HS-5 (cell line): ENCODE measurements around the gene LRRFIP1.
"Not testable (repeated sequence)": the region's sequence is repeated elsewhere in the genome, so short reads cannot be mapped to it uniquely, and the experiment has no call there.

Experiments used
- DNase-seq: peaks from one replicate; pipeline ENCODE4 v3.0.0-alpha.2; 2012; ENCODE audit warnings: low read depth

LRRFIP1 gene

DNA sequence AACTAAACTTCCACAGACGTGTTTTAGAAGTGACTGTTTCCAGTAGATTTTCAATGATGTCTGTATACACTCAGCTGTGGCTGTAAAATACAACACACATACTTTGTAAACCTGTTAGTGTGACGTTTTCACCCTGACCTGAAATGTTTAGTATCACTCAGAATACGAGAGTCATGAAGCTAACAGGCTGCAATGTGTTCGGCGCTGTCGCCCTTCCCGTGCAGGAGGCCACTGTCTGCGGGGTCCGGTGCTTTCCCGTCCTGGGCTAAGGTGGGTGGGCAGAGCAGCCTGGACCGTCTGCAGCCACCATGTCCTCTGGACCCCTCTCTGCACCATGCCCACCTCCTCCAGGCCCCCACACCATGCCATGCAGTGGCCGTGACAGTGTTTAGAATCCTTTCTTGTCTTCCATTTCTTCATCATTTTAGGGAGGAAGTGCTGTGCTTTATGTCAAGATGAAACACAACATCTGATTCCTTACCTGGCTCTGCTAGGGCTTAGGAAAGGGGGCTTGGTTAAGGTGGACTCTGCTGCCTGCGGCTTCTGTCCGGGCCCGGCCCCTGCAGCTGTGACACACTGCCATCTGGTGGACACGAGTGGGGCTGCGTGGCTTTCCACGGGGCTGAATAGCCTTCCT is 117.3 kb downstream of the LRRFIP1 start:
- no peak for DNase-seq

DNA sequence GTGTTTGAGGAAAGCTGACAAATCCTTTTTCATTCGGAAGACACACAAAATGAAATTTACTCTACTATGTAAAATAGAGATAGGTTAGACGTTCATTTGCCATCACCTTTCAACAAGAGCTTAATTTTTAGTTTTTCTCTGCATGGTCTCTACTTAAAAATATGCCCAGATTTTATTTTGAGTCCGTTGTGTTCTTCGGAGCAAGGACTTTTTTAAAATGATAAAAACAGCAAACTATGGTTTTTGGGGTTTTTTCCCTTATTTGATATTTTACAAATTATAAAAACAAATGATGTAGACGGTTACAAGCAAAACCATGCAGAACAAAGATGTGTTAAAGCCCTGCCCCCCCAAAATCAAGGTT is 117.8 kb downstream of the LRRFIP1 start:
- DNase-seq, result no peak

DNA sequence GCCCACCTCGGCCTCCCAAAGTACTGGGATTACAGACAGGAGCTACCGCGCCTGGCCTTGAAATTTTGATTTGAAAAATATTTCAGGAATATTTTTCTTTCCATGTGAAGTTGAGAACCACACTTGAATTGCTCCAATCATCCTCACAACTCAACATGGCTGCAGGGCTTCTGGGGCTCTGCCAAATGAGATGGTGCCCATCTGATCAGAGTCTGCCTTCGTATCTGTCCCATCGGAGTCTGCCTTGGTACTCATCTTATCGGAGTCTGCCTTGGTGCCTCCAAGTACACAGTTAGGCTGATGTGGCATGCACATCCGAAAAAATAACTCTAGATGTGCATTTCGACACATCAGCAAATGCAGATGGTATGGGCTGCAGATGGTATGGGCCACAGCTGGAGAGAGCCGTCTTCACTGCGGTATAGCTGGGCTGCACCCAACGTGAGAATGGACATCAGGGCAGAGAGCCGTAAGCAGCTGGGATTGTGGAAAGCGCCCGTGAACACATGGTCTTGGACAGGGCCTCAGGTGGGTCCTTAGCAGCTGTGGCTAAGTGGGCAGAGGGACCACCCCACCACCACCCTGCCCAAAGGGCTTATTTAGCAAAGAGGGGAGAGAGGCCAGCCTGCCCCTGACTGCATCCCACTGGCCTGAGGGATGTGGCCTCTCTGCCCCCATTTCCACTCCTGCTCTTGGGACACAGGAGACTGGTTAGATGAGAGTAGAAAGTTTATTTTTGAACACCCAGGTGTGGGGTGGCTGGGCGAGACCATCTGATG is 119.1 kb downstream of the LRRFIP1 start:
- no peak for DNase-seq

DNA sequence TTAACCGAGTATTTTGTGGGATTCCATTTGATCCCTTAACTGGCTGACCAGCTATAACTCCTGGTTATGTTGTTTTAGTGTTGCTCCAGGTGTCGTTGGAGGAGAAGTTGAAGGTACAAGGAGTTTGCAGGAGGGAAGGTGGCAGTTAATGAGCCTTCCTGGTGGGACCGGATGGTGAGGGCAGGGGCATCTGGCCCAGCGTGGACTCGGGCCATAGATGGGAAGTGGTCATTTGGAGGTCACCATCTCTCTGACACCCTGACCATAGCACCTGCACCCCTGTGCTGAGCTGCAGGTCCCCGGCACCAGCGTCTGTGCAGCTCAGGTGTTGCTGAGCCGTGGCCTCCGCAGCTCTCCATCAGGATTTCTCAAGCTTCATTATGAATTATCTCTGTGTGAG is 119.8 kb downstream of the LRRFIP1 start:
- DNase-seq, result no peak

DNA sequence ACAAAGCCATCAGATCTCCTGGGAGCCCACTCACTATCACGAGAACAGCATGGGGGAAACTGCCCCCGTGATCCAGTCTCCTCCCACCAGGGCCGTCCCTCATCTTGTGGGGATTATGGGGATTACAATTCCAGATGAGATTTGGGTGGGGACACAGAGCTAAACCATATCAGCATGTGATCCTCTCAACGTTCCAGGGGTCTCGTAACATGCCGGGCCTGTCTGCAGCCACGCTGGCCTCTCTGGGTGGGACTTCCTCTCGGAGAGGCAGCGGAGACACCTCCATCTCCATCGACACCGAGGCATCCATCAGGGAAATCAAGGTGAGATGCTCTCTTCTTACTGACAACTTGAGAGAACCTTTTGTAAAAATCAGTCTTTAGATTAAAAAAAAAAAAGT is 121.6 kb downstream of the LRRFIP1 start:
- DNase-seq, result no peak

DNA sequence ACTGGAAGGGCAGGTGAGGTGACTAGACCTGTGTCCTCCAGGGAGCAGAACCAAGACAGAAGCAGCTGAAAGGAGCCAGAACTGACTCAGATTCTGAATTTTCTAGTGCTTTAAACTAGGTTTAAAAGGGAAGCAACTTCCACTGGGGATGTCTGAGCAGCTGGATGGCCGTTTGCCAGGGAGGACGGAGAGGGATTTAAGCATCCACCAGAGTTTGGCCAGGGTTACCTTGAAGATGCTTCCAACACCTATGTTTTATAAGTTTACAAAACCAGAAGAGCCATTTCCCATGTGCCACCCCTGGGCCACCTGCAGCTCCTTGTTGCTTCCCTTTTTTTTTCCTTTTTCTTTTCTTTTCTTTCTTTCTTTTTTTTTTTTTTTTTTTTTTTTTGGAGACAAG is 122.6 kb downstream of the LRRFIP1 start:
- no peak for DNase-seq

DNA sequence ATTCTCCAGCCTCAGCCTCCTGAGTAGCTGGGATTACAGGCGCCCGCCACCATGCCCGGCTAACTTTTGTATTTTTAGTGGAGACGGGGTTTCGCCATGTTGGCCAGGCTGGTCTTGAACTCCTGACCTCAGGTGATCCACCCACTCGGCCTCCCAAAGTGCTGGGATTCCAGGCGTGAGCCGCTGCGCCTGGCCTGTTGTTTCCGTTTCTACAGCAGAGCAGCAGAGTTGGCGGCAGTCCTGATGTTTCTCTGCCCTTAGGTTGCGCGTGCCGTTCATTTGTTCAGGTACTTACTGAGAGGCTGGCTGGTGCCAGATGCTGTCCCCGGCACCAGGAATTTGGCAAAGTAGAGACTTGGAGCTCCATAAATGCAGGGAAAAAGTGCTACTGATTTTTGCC is 123.1 kb downstream of the LRRFIP1 start:
- not testable (repeated sequence) for DNase-seq

DNA sequence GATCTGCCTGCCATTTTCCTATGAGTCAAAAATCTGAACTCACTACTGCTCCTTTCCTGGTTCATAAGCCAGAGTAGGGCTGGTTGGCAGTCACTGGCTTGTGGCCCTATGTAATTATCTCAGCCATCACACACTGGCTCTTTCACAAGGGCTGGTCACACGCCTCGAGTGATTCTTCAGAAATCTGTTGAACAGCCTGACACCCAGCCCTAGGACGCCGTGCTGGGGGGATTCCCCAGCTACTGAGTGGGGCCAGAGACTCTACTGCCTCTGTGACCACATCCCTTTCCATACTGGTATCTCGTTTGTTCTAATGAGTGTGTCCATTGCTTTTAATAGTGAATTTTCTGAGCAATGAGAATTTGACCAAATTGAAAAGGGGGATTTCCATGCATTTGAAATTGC is 125.4 kb downstream of the LRRFIP1 start:
- no peak for DNase-seq

DNA sequence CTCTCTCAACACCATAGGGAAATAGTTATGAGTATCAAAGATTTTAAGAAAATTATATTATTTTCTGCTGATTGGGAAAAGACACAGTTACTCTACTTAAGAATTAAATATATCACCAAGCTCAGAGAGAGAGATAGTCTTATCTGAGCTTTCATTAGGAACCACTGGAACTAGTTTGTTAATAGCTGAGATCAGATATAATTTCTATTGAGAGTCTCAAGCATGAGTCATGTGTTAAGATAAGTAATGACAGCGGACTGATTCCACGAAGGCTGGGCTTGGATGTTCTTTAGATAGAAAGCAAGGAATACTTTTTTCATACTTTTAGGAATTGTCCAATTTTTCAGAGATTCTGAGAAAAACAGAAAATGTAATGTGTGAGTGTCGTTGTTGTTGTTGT is 126.8 kb downstream of the LRRFIP1 start:
- no peak for DNase-seq

DNA sequence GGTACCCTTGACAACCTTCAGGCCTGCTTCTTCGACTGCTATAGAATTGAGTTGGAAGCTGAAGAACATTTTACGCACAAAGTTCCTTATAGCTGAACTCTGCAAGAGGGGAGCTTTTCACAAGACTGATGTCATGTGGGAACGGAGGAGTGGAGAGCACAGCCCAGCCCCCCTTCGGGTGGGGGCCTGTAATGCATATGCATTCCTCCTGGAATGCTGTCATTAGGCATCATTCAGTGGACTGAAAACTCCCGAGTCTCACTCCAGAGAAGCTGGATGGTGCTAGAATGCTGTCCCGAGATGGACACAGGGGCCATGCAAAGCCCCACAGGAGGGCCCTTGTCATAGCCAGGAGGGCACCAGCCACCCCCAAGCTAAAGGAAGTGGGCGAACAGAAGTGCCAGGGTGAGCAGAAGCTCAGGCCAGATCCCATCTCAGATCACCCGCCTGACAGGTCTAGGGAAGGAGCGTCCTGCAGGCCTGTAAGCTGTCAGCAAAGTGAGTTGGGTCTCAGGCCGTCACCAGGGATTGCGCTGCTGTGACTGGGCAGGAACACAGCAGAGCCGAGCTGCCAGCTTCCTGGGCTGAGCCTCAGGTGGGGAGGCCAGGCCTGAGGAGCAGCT is 127.3 kb downstream of the LRRFIP1 start:
- DNase-seq, result no peak

DNA sequence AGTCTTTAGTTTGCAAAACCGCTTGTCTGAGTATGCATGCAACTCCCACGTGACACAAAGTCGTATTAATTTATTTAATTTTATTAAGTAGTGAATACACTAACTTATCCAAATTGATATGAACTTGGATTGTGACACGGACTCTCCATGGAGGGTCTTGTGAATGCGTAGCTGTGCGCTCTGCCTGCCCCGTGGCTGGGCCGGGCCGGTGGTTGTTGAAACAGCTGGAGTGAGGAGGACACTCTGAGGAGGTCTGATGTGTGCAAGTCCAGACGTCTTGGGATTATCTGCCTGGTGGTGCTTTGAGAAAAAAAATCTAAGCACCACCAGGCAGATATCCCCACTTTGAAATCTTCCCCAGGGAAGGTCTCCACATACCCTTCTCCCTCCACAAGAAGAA is 130.2 kb downstream of the LRRFIP1 start:
- DNase-seq, result no peak

DNA sequence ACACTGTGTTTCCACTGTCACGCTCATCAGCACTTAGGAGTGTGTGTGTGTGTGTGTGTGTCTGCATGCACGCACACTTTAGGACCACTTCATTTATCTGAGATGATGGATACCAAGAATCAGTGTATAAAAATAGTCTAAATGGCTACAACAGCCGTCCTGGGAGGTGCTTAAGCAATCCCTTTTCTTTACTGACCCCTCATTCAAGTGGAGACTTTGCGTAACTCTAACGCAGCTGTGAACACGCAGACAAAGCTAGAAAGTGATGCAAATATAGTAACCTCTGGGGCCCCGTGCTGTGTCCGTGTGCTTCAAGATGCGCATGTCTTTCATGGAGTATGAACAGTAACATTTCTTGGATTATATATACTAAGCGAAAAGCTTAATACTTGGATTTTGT is 130.8 kb downstream of the LRRFIP1 start:
- no peak for DNase-seq

DNA sequence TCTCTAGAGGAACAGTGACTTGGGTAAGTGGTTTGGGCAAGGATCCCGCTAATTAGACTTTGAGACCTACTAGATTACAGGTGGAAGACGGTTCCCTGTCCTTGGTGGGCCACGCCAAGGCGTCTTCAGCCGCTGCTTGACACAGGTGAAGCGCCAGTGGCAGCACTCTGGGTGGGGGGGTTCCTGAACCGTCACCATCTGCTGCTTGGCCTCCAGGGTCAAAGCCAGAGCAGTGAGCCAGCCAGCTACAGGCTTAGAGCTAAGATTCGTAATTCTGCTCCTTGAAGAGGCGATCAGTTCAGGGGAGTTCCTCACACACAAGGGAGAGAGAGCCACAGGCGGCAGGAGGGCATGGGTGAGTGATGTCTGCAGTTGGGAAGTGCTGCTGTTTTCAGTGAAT is 131.8 kb downstream of the LRRFIP1 start:
- no peak for DNase-seq

DNA sequence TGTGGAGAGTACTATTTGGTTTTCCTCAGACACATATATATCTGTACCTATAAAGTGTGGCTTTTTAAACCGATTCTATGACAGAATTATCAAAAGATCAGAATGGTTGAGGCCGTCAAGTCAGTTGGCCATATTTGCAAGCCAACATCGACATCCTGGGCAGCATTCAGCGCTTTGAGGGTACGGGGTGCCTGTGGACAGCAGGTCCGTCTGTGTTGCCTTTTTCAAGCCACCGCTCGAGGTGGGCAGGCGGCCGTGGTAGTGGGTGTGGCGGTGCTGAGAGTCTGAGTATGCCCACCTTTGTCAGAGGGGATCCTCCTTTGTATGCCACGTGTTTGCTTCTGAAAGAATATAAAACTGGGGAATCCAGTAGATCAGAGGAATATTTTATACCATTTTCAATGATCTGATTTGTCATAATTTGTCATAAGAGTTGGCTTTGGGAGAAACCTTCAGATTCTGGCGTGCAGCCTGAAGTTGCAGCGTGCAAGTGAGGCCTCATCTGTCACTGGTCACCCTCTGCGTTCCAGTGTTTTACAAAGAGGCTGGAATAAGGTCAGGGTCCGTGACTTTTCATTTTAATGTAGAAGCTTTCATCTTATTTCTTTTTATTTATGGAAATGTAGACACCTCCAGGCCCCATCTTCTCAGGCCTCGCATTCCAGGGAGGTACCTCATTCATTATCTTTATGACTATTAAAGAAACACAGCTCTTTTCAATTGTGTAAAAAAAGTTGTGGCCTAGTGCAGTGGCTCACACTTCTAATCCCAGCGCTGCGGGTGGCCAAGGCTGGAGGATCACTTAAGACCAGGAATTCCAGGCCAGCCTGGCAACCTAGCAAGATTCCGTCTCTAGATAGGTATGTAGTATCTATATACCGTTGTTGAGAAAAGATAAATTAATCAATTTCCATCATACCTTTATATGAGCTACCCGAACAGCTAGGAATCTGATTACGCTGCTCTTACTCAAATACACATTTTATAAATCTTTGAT is 133.4 kb downstream of the LRRFIP1 start:
- no peak for DNase-seq

DNA sequence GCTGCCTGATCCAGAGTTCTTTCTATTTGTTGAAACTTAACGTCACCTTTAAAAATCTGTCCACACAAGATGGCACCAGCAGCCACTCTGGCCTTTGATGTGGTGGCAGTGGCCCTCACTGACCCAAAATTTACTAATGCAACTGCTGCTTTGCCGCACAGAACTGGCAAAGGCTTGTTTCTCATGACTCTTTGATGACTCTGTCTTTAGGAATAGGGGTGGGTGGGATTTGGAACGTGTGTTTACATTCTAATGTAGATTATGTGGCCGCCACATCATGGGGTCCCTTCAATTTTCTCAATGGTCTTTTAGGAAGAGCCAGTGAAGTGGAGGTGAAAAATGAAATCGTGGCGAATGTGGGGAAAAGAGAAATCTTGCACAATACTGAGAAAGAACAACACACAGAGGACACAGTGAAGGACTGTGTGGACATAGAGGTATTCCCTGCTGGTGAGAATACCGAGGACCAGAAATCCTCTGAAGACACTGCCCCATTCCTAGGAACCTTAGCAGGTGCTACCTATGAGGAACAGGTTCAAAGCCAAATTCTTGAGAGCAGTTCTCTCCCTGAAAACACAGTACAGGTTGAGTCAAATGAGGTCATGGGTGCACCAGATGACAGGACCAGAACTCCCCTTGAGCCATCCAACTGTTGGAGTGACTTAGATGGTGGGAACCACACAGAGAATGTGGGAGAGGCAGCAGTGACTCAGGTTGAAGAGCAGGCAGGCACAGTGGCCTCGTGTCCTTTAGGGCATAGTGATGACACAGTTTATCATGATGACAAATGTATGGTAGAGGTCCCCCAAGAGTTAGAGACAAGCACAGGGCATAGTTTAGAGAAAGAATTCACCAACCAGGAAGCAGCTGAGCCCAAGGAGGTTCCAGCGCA is 135.2 kb downstream of the LRRFIP1 start:
- DNase-seq, result not testable (repeated sequence)

DNA sequence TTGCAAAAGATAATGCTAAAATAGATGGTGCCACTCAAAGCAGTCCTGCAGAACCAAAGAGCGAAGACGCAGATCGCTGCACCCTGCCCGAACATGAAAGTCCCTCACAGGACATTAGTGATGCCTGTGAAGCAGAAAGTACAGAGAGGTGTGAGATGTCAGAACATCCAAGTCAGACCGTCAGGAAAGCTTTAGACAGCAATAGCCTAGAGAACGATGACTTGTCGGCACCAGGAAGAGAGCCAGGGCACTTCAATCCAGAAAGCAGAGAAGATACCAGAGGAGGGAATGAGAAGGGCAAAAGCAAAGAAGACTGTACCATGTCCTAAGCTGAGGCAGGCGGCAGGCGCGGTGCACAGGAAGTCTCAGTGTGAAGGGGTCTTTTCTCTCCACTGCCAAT is 136.4 kb downstream of the LRRFIP1 start:
- no peak for DNase-seq

DNA sequence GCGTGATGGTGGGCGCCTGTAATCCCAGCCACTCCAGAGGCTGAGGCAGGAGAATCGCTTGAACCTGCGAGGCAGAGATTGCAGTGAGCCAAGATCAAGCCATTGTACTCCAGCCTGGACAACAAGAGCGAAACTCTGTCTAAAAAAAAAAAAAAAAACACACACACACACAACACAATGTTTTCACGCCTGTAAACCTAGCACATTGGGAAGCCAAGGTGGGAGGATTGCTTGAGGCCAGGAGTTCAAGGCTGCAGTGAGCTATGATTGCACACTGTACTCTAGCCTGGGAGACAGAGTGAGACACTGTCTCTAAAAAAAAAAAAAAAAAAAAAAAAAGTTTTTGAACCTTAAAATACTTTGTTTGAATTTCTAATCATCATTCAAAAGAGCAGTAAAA is 137.7 kb downstream of the LRRFIP1 start:
- not testable (repeated sequence) for DNase-seq

DNA sequence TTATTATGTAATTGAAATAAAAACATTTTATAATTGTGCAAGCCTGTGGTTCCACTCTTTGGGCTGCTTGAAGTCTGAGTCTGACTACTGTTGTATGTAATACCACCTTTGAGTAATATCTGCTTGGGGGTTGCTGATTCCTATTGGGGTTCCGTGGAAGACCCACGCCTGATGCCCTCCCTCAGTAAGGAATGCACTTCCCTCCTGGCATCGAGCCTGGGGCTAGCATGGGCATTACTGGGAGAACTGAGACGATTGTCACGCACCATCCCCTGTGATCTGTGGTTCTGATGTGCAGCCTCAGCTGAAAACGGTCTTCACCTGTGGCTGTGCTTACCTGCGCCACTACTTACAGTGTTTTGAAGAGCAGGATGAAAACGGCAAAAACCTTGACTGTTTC is 138.5 kb downstream of the LRRFIP1 start:
- no peak for DNase-seq

DNA sequence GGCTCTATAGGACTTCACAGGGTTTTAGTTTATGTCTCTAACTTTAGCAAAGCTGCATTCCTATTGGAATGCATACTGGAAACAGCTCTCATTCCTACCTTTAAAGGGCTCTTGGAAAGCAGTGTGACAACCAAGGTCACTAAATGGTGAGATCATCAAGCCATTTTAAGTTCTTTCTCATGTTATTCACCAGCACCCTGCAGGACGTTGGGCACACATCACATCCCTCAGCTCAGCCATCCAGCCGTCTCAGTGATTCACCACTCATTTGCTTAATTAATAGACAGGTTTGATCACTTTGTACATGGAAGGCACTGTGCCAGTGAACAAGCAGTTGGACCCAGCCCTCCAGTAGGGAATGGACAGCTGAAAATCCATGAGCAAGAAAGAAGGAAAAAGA is 139.0 kb downstream of the LRRFIP1 start:
- DNase-seq, result no peak

DNA sequence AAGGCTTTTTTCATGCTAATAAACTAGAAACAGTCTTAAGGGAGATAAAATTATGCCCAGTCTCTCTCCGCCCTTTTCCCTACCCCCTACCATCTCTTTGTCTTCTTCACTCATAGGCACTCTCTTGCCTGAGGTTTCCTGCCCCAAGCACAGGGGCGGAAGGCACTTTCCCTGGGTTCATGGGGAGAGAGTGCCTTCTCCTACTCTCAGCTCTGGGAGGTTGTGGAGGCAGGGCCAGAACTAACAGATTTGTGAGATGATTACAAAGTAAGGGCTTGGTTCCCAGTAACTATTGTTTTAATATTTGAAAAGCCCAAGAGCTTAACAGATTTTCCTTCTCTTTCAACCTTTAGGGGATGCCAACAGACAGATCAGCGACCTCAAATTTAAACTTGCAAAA is 145.1 kb downstream of the LRRFIP1 start:
- DNase-seq, result no peak

DNA sequence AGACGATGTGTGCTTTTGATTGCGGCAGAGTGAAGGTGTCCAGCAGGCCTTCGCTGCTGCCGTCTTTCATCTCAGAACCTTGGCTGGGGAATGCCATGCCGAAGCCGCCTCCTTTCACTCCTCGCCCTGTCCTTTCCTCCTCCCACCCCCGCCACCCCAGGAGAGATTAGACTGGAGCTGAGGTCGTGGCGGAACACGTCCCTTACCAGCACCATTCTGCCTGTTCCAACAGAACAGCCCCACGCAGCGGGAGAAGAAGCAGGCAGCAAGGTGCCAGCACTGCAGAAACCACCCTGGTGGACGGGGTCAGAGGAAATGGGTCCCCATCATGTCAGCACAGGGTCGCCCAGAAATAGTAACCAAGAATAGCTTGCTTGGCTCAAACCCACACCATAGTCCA is 146.4 kb downstream of the LRRFIP1 start:
- DNase-seq, result no peak
